Panc1 (cell line): ENCODE data around the gene RSPO4. TPM values are rescaled to one million over a fixed set of nuclear protein-coding genes. Genes with fewer than 3 reads are reported as not detected.

Source experiments
- ATAC-seq: fragments of 200-7000 bp; cut with Tn5 transposase; 2 replicates; pipeline ENCODE4 v1.9.1; 2020; ENCODE audit warnings: mild to moderate bottlenecking, moderate library complexity
- BruUV-seq: library from RNA; stranded (reverse); fragments of 400-500 nt; replicated peaks from 2 replicates; lab custom pipeline; 2021; lab: Mats Ljungman, UMichigan
- CTCF ChIA-PET: fragments of 300-600 bp; sonication (Branson Sonifier 250); formaldehyde crosslinking; loops from one replicate; lab custom pipeline; 2022; ENCODE audit warnings: antibody characterized with exemption; lab: Charles Lee
- POLR2A ChIA-PET: fragments of 300-600 bp; sonication (Branson Sonifier 250); formaldehyde crosslinking; loops from one replicate; lab custom pipeline; 2022; ENCODE audit warnings: antibody characterized with exemption; lab: Charles Lee
- DNase-seq: peaks from one replicate; pipeline ENCODE4 v3.0.0-alpha.2; 2010; ENCODE audit warnings: low read depth, low spot score
- H3K27ac ChIP-seq: 2 replicates; pipeline ENCODE4 v1.5.1; 2011; ENCODE audit warnings: mild to moderate bottlenecking, low read length, inconsistent platforms
- H3K27me3 ChIP-seq: fragments of 200-500 bp; sonication (Bioruptor generic); 2 replicates; pipeline ENCODE4 v1.6.0; 2014; ENCODE audit warnings: low read length, inconsistent platforms; ENCODE audit not compliant: control insufficient read depth, insufficient read depth
- H3K36me3 ChIP-seq: fragments of 200-500 bp; sonication (Bioruptor generic); 2 replicates; pipeline ENCODE4 v1.5.1; 2014; ENCODE audit warnings: inconsistent platforms, mild to moderate bottlenecking, low read length, moderate library complexity; ENCODE audit not compliant: control insufficient read depth, insufficient read depth
- H3K4me1 ChIP-seq: 2 replicates; pipeline ENCODE4 v1.5.1; 2011; ENCODE audit warnings: inconsistent platforms, mild to moderate bottlenecking, low read length, moderate library complexity; ENCODE audit not compliant: control insufficient read depth, insufficient read depth
- H3K4me3 ChIP-seq, 2 experiments: 2 replicates each; pipeline ENCODE4 v1.5.1; 2011 to 2012; ENCODE audit warnings: low read depth in 2 of 2, low read length in 2 of 2, mild to moderate bottlenecking in 2 of 2, inconsistent platforms in 1 of 2, moderate library complexity in 1 of 2
- H3K9me3 ChIP-seq: fragments of 200-500 bp; sonication (Bioruptor generic); 2 replicates; pipeline ENCODE4 v1.5.1; 2014; ENCODE audit warnings: low read depth, mild to moderate bottlenecking, inconsistent platforms, low read length, moderate library complexity; ENCODE audit not compliant: control insufficient read depth, insufficient read depth
- CTCF ChIP-seq: fragments of 450-650 bp; IDR thresholded peaks from 2 replicates; pipeline ENCODE4 v1.5.1; 2017; ENCODE audit warnings: mild to moderate bottlenecking
- POLR2AphosphoS5 ChIP-seq: IDR thresholded peaks from 2 replicates; pipeline ENCODE4 v1.6.1; 2012; ENCODE audit warnings: mild to moderate bottlenecking, low read depth, low read length, moderate library complexity
- SIN3A ChIP-seq: IDR thresholded peaks from 2 replicates; pipeline ENCODE4 v1.6.1; 2012; ENCODE audit warnings: low read depth, mild to moderate bottlenecking, low read length, moderate library complexity, borderline replicate concordance; ENCODE audit not compliant: insufficient read depth
- TCF7L2 ChIP-seq: IDR thresholded peaks from 2 replicates; pipeline ENCODE4 v1.6.1; 2011; ENCODE audit warnings: mild to moderate bottlenecking, low read depth, low read length, inconsistent platforms
- in situ Hi-C: cut with HindIII; loops from 2 replicates; pipeline ENCODE4 v1.10.0; 2016; ENCODE audit warnings: low sequenced_read_pairs, low pct_unique_long_range_greater_than_20kb
- intact Hi-C: fragments of 100-400 bp; cut with micrococcal nuclease; formaldehyde crosslinking; loops from one replicate; pipeline ENCODE4 v1.10.0; 2022; ENCODE audit not compliant: unreplicated experiment
- total RNA-seq: library from RNA; stranded (reverse); gene quantifications from one replicate; pipeline ENCODE4 v1.2.1, GENCODE V29; 2021; ENCODE audit not compliant: unreplicated experiment
- TF ChIP-seq, protein P1 (sequence below), 2 experiments: IDR thresholded peaks; 2 replicates each; pipeline ENCODE4 v1.6.1; 2011 to 2012; ENCODE audit warnings: low read depth in 2 of 2, control low read depth in 1 of 2, low read length in 1 of 2, mild to moderate bottlenecking in 1 of 2, moderate library complexity in 1 of 2; ENCODE audit not compliant: insufficient read depth in 1 of 2

Gene RSPO4
- total RNA-seq, 1 experiment from 2014 or later, result 0.54 TPM

DNA sequence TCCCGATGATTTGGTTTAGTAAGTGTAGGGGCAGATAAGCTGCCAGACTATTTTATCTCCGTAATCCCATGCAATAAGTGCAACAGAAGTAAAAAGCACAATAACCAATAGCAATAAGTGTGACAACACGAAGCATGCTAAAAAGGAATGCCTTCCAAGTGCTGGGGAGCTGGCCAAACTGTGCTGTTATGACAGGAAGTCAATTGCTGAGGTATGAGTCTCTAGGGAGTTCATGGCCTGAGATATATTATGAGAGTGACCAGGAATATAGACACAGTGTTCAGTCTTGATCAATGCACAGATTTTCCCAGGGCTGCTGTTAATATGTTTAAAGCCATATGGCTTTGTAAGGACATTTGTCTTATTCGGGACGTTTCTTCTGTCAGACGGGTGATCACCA lies 75.4 kb downstream of the RSPO4 start:
- intact Hi-C loops, result no loop called here
- DNase-seq (no peak), ATAC-seq (no peak)
- CTCF ChIA-PET, result no interaction called here
- peaks cover 11% of the 10 kb centered on the region for H3K9me3 ChIP-seq
- TF ChIP-seq, protein P1, sequence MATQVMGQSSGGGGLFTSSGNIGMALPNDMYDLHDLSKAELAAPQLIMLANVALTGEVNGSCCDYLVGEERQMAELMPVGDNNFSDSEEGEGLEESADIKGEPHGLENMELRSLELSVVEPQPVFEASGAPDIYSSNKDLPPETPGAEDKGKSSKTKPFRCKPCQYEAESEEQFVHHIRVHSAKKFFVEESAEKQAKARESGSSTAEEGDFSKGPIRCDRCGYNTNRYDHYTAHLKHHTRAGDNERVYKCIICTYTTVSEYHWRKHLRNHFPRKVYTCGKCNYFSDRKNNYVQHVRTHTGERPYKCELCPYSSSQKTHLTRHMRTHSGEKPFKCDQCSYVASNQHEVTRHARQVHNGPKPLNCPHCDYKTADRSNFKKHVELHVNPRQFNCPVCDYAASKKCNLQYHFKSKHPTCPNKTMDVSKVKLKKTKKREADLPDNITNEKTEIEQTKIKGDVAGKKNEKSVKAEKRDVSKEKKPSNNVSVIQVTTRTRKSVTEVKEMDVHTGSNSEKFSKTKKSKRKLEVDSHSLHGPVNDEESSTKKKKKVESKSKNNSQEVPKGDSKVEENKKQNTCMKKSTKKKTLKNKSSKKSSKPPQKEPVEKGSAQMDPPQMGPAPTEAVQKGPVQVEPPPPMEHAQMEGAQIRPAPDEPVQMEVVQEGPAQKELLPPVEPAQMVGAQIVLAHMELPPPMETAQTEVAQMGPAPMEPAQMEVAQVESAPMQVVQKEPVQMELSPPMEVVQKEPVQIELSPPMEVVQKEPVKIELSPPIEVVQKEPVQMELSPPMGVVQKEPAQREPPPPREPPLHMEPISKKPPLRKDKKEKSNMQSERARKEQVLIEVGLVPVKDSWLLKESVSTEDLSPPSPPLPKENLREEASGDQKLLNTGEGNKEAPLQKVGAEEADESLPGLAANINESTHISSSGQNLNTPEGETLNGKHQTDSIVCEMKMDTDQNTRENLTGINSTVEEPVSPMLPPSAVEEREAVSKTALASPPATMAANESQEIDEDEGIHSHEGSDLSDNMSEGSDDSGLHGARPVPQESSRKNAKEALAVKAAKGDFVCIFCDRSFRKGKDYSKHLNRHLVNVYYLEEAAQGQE (IDR thresholded peaks at IDR 0.05; ENCODE audit: insufficient read depth in 1 of 2, low read depth in 2 of 2, low read length in 1 of 2), result no peak
- TF ChIP-seq CTCF, result no peak
- TF ChIP-seq SIN3A, result no peak
- no peak for TF ChIP-seq POLR2AphosphoS5
- TF ChIP-seq TCF7L2, result no peak
- H3K36me3 ChIP-seq, result no peaks in the 10 kb centered on the region
- POLR2A ChIA-PET, result no interaction called here
- H3K4me1 ChIP-seq, result no peaks in the 10 kb centered on the region
- peaks cover 5% of the 10 kb centered on the region; the same call in 1 of the 2 replicates for H3K27me3 ChIP-seq
- no peak overlapping the region for H3K4me3 ChIP-seq
- BruUV-seq, result no TSS peak
- in situ Hi-C loops, result no loop called here
- no peak overlapping the region for H3K27ac ChIP-seq

DNA sequence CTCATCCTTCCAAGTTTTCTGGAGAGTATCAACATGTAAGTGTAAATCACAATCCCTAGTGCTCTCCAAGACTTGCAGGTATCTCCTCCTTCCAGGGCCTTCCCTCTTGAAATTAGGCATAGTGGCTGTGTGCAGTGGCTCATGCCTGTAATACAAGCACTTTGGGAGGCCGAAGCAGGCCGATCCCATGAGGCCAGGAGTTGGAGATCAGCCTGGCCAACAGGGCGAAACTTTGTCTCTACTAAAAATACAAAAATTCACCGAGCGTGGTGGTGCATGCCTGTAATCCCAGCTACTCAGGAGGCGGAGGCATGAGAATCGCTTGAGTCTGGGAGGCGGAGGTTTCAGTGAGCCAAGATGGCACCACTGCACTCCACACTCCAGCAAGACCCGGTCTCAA lies 76.6 kb downstream of the RSPO4 start:
- H3K9me3 ChIP-seq, result peaks cover 1% of the 10 kb centered on the region; the same call in 1 of the 2 replicates
- intact Hi-C loops, result no loop called here
- TF ChIP-seq, protein P1 (IDR thresholded peaks at IDR 0.05; ENCODE audit: insufficient read depth in 1 of 2, low read depth in 2 of 2, low read length in 1 of 2), result no peak
- no peak for TF ChIP-seq POLR2AphosphoS5
- no peak for TF ChIP-seq TCF7L2
- no peak for TF ChIP-seq CTCF
- no peak for TF ChIP-seq SIN3A
- H3K36me3 ChIP-seq, result no peaks in the 10 kb centered on the region
- H3K27me3 ChIP-seq, result peaks cover 5% of the 10 kb centered on the region; the same call in 1 of the 2 replicates
- BruUV-seq, result no TSS peak
- CTCF ChIA-PET, result no interaction called here
- H3K4me1 ChIP-seq, result no peaks in the 10 kb centered on the region
- in situ Hi-C loops, result no loop called here
- no peak overlapping the region for H3K27ac ChIP-seq
- DNase-seq (no peak), ATAC-seq (no peak)
- POLR2A ChIA-PET, result no interaction called here
- no peak overlapping the region for H3K4me3 ChIP-seq
